Prostate gland (tissue), 2 donors: ENCODE results near the gene SPAG4.

Experiments used
- CTCF ChIP-seq, 4 experiments: fragments of 200-600 bp in 2 of 4; fragments of 450-650 bp in 2 of 4; sonication (generic) in 2 of 4; IDR thresholded peaks; 1 replicate in 3 of 4; 2 replicates in 1 of 4; pipeline ENCODE4 v1.5.1; 2016 to 2019; ENCODE audit warnings: antibody characterized with exemption in 4 of 4, mild to moderate bottlenecking in 2 of 4, moderate library complexity in 2 of 4
- POLR2A ChIP-seq: fragments of 450-650 bp; IDR thresholded peaks from one replicate; pipeline ENCODE4 v1.6.1; 2016; ENCODE audit warnings: antibody characterized with exemption, mild to moderate bottlenecking

DNA sequence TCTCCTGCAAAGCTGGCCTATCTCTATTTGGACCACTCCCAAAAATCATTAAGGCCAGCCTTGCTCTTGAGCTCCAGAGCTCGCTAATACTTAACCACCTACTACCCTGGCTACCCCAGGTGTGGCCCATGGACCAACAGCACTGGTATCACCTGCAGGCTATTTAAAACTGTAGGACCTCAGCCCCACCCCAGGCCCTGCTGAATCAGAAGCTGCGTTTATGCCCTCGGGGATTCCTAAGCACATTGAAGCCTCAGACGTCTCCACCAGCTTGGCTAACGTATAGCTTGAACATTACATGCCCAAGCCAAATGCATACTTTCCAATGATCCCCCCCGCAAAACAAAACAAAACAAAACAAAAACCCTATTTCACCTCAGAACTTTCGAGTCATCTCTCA is 19.7 kb upstream of the SPAG4 start:
- TF ChIP-seq POLR2A (no peak), CTCF (IDR thresholded peaks at IDR 0.05) (no peak)
